Urinary bladder (tissue), 4 donors: ENCODE results near the gene TMEM161A. TPM values are rescaled to one million over a fixed set of nuclear protein-coding genes. Genes with fewer than 3 reads are reported as not detected.
"Not testable (repeated sequence)": the region's sequence is repeated elsewhere in the genome, so short reads cannot be mapped to it uniquely, and the experiment has no call there.

Experiments
- DNase-seq: peaks from one replicate; pipeline ENCODE4 v3.0.0-alpha.2; 2015; ENCODE audit errors: extremely low spot score
- H3K27ac ChIP-seq: one replicate; pipeline ENCODE4 v1.5.1; 2013; ENCODE audit warnings: low read depth, mild to moderate bottlenecking, moderate library complexity
- H3K36me3 ChIP-seq: one replicate; pipeline ENCODE4 v1.6.1; 2013; ENCODE audit warnings: mild to moderate bottlenecking, moderate library complexity; ENCODE audit not compliant: insufficient read depth
- H3K4me1 ChIP-seq: one replicate; pipeline ENCODE4 v1.6.1; 2013; ENCODE audit warnings: mild to moderate bottlenecking, moderate library complexity; ENCODE audit not compliant: insufficient read depth
- H3K4me3 ChIP-seq: one replicate; pipeline ENCODE4 v1.5.1; 2013; ENCODE audit warnings: low read depth, low read length
- WGBS: extraction: QIAGEN DNeasy Blood & Tissue Kit; methylation state at CpG from one replicate; pipeline ENCODE4 v1.1.7; 2013; 5-methylcytosine and 5-hydroxymethylcytosine counted together
- polyA plus RNA-seq: library from polyadenylated mRNA; stranded (reverse); fragments of 200-250 nt; gene quantifications from one replicate; pipeline ENCODE4 v1.2.3, GENCODE V29; 2013
- total RNA-seq: library from RNA; depleted of rRNA; stranded (reverse); fragments of >200 nt; gene quantifications from one replicate; pipeline ENCODE4 v1.2.3, GENCODE V29; 2014
- donor health status: healthy with polysubstance abuse.
- donor health status: healthy.

Gene TMEM161A
- total and polyA plus RNA-seq, 2 donors, result 8.8 to 30.7 TPM

DNA sequence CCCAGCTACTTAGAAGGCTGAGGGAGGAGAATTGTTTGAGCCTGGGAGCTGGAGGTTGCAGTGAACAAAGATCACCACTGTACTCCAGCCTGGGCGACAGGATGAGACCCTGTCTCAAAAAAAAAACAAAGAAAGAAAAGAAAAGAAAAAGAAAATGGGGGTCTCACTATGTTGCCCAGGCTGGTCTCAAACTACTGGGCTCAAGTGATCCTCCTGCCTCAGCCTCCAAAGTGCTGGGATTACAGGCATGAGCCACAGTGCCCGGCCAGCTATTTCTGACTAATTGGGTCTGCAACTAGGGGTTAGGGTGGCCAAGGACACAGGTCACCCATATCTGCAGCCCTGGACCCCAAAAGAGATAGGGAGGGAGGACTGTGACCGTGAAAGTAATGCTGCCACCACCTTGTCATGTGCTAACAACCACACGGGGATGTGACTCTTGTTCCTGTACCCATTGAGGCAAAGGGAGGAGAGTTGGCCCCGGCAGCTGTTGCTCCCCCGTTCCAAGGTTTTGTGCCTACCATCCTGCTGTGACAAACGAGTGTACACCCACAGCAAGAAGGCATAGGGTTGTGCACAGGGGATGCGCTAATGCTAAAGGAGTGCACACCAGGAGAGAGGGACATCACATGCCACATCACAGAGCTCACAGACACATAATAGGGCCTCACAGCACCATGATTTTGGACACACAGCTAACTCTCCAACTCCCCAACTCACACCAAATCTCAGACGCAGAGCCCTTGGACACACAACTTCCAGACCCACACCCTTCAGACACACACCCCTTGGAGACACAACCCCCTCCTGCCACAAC is 31.2 kb upstream of the TMEM161A start:
- DNase-seq, result no peak
- WGBS, result 80% methylated on average over 9 of the region's 9 CpGs

GRCh38 chr19:19167612-19168011 is 29.3 kb upstream of the TMEM161A start:
- no peak for DNase-seq
- Histone ChIP-seq H3K4me1 (no peaks in the 10 kb centered on the region), H3K36me3 (no peaks in the 10 kb centered on the region), H3K27ac (no peak overlapping the region), H3K4me3 (no peak overlapping the region)
- 86% methylated on average over 3 of the region's 3 CpGs for WGBS

More for the DNA sequence above, 31.2 kb upstream of the TMEM161A start:
- H3K4me3 ChIP-seq, result no peak overlapping the region
- H3K36me3 ChIP-seq, result no peaks in the 10 kb centered on the region
- no peak overlapping the region for H3K27ac ChIP-seq
- no peaks in the 10 kb centered on the region for H3K4me1 ChIP-seq

DNA sequence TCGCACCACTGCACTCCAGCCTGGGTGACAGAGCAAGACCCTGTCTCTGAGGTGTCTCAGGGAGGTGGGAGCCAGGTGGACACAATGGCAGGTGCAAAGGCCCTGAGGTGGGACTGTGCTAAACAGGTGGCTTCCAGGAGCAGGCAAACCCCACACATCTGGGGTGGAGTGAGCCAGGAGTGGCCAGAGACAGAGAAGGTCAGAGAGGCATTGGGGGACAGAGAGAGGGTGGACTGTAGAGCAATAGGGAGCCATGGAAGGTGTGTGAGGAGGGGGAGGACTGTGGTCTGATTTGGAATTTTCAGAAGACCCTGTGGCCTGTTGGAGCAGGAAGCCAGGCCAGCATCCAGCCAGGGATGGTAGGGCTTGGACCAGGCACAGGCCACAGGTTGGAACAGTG is 27.1 kb upstream of the TMEM161A start:
- H3K4me3 ChIP-seq, result no peak overlapping the region

GRCh38 chr19:19162495-19162894 is 24.2 kb upstream of the TMEM161A start:
- no peaks in the 10 kb centered on the region for H3K4me1 ChIP-seq
- WGBS, result 91% methylated on average over 7 of the region's 7 CpGs
- H3K4me3 ChIP-seq, result no peak overlapping the region
- H3K36me3 ChIP-seq, result no peaks in the 10 kb centered on the region
- DNase-seq, result no peak
- H3K27ac ChIP-seq, result no peak overlapping the region

More for the DNA sequence above, 27.1 kb upstream of the TMEM161A start:
- Histone ChIP-seq H3K27ac (no peak overlapping the region), H3K36me3 (no peaks in the 10 kb centered on the region), H3K4me1 (no peaks in the 10 kb centered on the region)
- DNase-seq, result no peak
- WGBS, result 95% methylated on average over 1 of the region's 1 CpG

DNA sequence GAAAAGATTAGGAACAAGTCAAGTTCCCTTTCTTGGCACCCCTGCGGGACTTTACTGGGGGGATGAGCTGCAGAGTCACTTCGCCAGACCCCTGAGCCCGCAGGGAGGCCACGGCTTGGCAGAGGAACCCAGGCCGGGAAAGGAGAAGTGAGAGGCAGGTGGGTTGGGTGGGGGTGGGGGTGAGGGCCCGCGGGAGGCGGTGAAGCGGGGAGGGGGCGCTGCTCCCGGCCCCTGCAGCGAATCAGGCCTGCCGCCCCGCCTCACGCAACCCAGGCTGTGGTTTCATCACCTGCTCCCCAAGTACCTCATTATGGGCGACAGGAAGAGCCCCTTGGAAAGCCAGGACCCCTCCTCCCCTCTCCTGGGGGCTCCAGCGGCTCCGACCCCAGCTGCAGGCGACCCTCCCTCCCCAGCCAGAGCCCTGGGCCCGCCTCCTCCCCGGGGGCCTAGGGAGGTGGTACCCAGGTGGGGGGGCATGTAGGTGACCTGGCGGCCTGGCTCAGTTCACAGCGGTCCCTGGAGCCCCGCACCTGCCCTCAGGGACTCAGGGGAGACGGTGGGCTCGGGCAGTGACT is 22.3 kb upstream of the TMEM161A start:
- H3K27ac ChIP-seq, result no peak overlapping the region
- no peak for DNase-seq
- no peaks in the 10 kb centered on the region for H3K4me1 ChIP-seq
- 59% methylated on average over 26 of the region's 26 CpGs for WGBS
- H3K4me3 ChIP-seq, result no peak overlapping the region
- no peaks in the 10 kb centered on the region for H3K36me3 ChIP-seq

DNA sequence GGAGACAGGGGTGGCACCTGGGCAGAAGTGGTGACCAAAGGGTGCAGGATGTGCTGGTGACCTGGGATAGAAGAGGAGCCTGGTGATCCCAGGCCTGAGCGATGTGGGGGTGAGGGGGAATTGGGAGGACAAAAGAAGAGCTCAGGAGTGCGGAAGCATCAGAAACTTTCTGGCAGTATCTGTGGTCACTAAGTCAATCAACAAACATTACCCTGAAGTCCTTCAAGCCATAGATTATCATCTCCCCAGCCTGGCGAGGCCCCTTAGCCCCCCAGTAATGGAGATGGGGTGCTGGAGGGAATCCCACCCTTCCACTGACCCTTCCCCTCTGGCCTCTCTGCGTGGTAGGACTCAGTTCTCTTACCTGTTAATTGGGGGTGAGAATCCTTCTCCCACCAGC is 21.3 kb upstream of the TMEM161A start:
- Histone ChIP-seq H3K36me3 (no peaks in the 10 kb centered on the region), H3K4me1 (no peaks in the 10 kb centered on the region), H3K4me3 (no peak overlapping the region), H3K27ac (no peak overlapping the region)
- 91% methylated on average over 4 of the region's 4 CpGs for WGBS
- no peak for DNase-seq

GRCh38 chr19:19157808-19158207 is 19.5 kb upstream of the TMEM161A start:
- WGBS, result 76% methylated on average over 6 of the region's 6 CpGs
- no peak for DNase-seq
- no peaks in the 10 kb centered on the region for H3K4me1 ChIP-seq
- no peak overlapping the region for H3K27ac ChIP-seq
- no peaks in the 10 kb centered on the region for H3K36me3 ChIP-seq
- no peak overlapping the region for H3K4me3 ChIP-seq

DNA sequence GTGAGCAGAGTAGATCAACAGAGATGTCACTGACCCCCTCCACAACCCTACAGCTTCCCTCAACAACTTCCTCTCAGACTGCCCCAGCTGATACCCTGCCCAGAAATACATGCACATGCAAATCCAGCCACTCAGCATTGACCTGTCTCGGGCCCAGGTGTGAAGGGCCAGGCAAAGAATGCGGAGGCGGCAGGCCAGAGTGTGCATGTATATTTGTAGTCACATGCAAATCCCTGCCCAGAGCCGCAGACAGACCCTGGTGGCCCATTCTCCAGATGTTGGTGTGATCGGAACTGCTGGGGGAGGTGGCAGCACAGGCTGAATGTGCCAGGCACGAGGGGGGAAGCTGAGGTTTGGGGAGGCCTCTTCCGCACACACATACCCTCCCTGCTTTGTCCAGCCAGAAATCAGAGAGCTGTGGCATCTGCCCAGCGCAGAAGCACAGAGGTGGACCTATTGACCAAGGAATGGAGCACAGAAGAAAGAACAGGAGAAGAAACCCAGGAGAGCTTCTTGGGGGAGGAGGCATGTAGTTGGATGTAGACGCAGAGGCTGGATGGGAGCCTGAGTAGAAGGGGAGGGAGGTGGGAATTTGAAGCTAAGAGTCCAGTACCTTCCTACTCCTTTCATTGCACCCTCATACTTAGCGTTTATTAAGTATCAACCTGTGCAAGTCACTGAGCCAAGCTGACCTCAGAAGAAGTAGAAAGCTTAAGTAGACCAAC is 17.4 kb upstream of the TMEM161A start:
- DNase-seq, result no peak
- Histone ChIP-seq H3K4me3 (no peak overlapping the region), H3K36me3 (no peaks in the 10 kb centered on the region), H3K4me1 (no peaks in the 10 kb centered on the region), H3K27ac (no peak overlapping the region)
- 90% methylated on average over 10 of the region's 10 CpGs for WGBS

DNA sequence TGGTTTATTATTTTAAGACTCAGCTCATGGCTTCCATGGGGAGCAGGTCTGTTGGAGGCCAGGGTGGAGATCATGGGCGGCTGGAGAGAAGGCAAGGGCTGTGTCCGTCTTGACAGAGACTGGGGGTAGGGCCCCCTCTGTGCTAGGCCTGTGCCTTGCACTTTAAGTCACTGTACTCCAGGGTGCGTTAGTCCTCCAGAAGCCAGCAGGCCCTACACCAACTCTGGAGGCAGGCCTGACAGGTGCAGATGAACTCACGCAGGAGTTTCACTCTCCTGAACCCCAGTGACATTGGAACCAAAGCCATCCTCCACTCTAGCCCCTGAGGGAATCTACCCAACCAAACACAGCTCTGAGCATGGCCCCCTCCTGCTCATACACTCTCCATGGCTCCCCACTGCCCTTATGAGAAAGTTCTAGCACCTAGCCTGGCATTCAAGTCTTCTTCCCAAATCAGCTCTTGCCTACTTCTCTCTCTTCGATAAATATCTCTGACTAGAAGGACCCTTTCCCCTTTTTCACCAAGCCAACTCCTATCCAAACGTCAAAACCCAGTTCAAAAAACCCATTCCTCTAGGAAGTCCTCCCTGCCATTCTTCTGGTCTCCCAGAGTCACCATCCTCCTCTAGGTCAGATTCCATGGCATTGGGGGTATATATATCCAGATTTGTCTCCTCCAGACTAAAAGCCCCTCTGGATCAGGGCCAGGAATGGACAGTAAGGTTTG is 16.7 kb upstream of the TMEM161A start:
- Histone ChIP-seq H3K4me3 (no peak overlapping the region), H3K27ac (no peak overlapping the region), H3K36me3 (no peaks in the 10 kb centered on the region), H3K4me1 (no peaks in the 10 kb centered on the region)
- DNase-seq, result no peak
- WGBS, result 94% methylated on average over 6 of the region's 6 CpGs

- no peak overlapping the region for H3K27ac ChIP-seq
- WGBS, result 76% methylated on average over 13 of the region's 13 CpGs
- H3K4me1 ChIP-seq, result no peaks in the 10 kb centered on the region
- no peak overlapping the region for H3K4me3 ChIP-seq
- DNase-seq, result no peak
- H3K36me3 ChIP-seq, result no peaks in the 10 kb centered on the region
These were observed 14.5 kb upstream of the TMEM161A start for GRCh38 chr19:19152668-19153384.

- no peaks in the 10 kb centered on the region for H3K4me1 ChIP-seq
These were observed 13.1 kb upstream of the TMEM161A start for GRCh38 chr19:19151418-19151817.

DNA sequence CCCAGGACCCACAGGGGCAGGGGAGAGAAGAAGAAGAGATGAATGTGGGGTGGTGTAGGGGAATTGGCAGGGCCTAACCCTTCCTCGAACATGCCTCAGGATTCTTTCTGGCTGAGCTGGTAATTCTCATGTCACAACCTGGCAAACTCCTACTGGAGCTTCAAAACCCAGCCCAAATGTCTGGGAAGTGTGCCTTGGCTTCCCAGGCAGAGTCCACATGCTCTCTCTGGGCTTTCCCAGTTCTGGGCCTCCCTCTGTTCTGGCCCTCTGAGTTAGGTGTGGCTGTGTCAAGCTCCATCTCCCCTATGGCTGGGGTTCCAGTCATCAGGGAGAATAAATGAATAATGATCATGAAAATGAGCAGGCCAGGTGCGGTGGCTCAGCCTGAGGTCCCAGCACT is 11.2 kb upstream of the TMEM161A start:
- Histone ChIP-seq H3K4me1 (no peaks in the 10 kb centered on the region), H3K27ac (no peak overlapping the region), H3K4me3 (no peak overlapping the region), H3K36me3 (no peaks in the 10 kb centered on the region)
- WGBS, result 78% methylated on average over 2 of the region's 2 CpGs
- no peak for DNase-seq

More at GRCh38 chr19:19151418-19151817, 13.1 kb upstream of the TMEM161A start:
- 79% methylated on average over 11 of the region's 11 CpGs for WGBS
- no peaks in the 10 kb centered on the region for H3K36me3 ChIP-seq
- H3K27ac ChIP-seq, result no peak overlapping the region
- DNase-seq, result no peak
- no peak overlapping the region for H3K4me3 ChIP-seq

GRCh38 chr19:19148504-19148903 is 10.2 kb upstream of the TMEM161A start:
- not testable (repeated sequence) for DNase-seq, H3K4me1 ChIP-seq, H3K4me3 ChIP-seq, H3K27ac ChIP-seq, H3K36me3 ChIP-seq
- WGBS, result 96% methylated on average over 8 of the region's 8 CpGs
